Measurements from ENCODE around the gene GPR61.

DNA sequence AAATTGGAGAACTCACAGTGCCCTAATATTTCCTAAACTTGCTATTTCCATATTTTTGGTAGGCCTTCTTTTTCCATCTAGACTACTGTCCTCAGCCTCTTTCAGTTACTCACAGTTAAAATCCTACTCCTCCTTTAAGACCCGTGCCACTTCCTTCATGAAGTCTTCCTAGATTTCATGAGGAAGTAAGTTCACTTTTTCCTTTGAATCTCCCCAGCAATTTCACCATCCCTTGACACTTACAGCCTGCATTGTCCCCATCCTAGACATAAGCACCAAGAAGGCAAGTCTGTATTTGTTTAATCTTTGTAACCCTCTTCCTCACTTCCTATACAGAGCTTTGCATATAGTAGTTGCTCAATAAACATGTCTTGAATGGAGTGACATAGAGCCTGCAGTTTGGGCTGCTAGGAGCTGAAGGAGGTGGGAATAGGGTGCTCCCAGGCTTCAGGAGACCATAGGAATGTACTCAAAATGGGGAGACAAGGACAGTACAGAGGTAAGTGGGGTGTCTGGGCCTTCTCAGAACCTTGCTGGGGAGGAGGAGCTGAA, 5.3 kb upstream of the GPR61 start:
- TF ChIP-seq CTCF (IDR thresholded peaks at IDR 0.05; ENCODE audit: low read length) (no peak), EZH2 (IDR thresholded peaks at IDR 0.05; ENCODE audit: borderline replicate concordance, low read length) (no peak)
